K562 (cell line): Measurements from ENCODE around the gene SPRY4. TPM values are rescaled to one million over a fixed set of nuclear protein-coding genes. Genes with fewer than 3 reads are reported as not detected.

Experiments
- ATF2 ChIP-seq: sonication (generic); formaldehyde crosslinking; IDR thresholded peaks from 2 replicates; pipeline ENCODE4 v1.8.1; 2022; ENCODE audit warnings: missing genetic modification reagents
- CBFA2T2 ChIP-seq: fragments of 450-650 bp; conservative IDR thresholded peaks from 2 replicates; pipeline ENCODE4 v1.6.1; 2017; ENCODE audit warnings: mild to moderate bottlenecking
- CHD2 ChIP-seq: IDR thresholded peaks from 2 replicates; pipeline ENCODE4 v1.6.1; 2011; ENCODE audit warnings: low read depth, low read length
- GMEB1 ChIP-seq: fragments of 250-450 bp; sonication (Bioruptor Pico); IDR thresholded peaks from 2 replicates; pipeline ENCODE4 v1.4.0; 2020; ENCODE audit warnings: mild to moderate bottlenecking
- HDGF ChIP-seq: fragments of 450-650 bp; IDR thresholded peaks from 2 replicates; pipeline ENCODE4 v1.6.1; 2016
- HIVEP1 ChIP-seq: fragments of 250-450 bp; sonication (Bioruptor Pico); IDR thresholded peaks from 2 replicates; pipeline ENCODE4 v1.4.0; 2020; ENCODE audit warnings: mild to moderate bottlenecking
- HNRNPK ChIP-seq: fragments of 200-400 bp; formaldehyde crosslinking; IDR thresholded peaks from one replicate; pipeline ENCODE4 v1.6.1; 2018; ENCODE audit warnings: mild to moderate bottlenecking, low read depth, low read length; ENCODE audit not compliant: poor library complexity, severe bottlenecking
- ILF3 ChIP-seq: fragments of 450-650 bp; IDR thresholded peaks from 2 replicates; pipeline ENCODE4 v1.6.1; 2018; ENCODE audit warnings: antibody characterized with exemption, mild to moderate bottlenecking, moderate library complexity, borderline replicate concordance
- KDM2B ChIP-seq: fragments of 250-450 bp; sonication (Bioruptor Pico); IDR thresholded peaks from 2 replicates; pipeline ENCODE4 v1.8.0; 2021; ENCODE audit warnings: mild to moderate bottlenecking, moderate library complexity
- MCM3 ChIP-seq: fragments of 450-650 bp; IDR thresholded peaks from 2 replicates; pipeline ENCODE4 v1.6.1; 2016
- MTA2 ChIP-seq: fragments of 450-650 bp; IDR thresholded peaks from 2 replicates; pipeline ENCODE4 v1.6.1; 2016; ENCODE audit warnings: low read depth
- MXI1 ChIP-seq: IDR thresholded peaks from 2 replicates; pipeline ENCODE4 v1.6.1; 2011; ENCODE audit warnings: low read depth, mild to moderate bottlenecking, improper control_type of control experiment, low read length
- PHB2 ChIP-seq: fragments of 450-650 bp; IDR thresholded peaks from 2 replicates; pipeline ENCODE4 v1.6.1; 2017; ENCODE audit warnings: low read depth
- POU5F1 ChIP-seq: fragments of 150-350 bp; IDR thresholded peaks from 2 replicates; pipeline ENCODE4 v1.6.1; 2014; ENCODE audit warnings: borderline replicate concordance, low read length, low read depth, mild to moderate bottlenecking; ENCODE audit not compliant: partially characterized antibody
- RNF2 ChIP-seq: sonication (generic); IDR thresholded peaks from 2 replicates; pipeline ENCODE4 v1.6.1; 2016
- SMAD3 ChIP-seq: fragments of 450-650 bp; formaldehyde crosslinking; conservative IDR thresholded peaks from 2 replicates; pipeline ENCODE4 v1.4.0; 2020; ENCODE audit warnings: mild to moderate bottlenecking
- SMARCC2 ChIP-seq: fragments of 450-650 bp; IDR thresholded peaks from 2 replicates; pipeline ENCODE4 v1.6.1; 2017; ENCODE audit warnings: antibody characterized with exemption, moderate library complexity, mild to moderate bottlenecking, low read depth
- SOX6 ChIP-seq: fragments of 450-650 bp; IDR thresholded peaks from 2 replicates; pipeline ENCODE4 v1.6.1; 2014; ENCODE audit warnings: mild to moderate bottlenecking
- SREBF2 ChIP-seq: sonication (generic); formaldehyde crosslinking; IDR thresholded peaks from 2 replicates; pipeline ENCODE4 v1.4.0; 2020; ENCODE audit warnings: mild to moderate bottlenecking, missing genetic modification reagents
- TCF7 ChIP-seq: sonication (generic); IDR thresholded peaks from 2 replicates; pipeline ENCODE4 v1.6.1; 2016; ENCODE audit warnings: antibody characterized with exemption, borderline replicate concordance
- TOE1 ChIP-seq, 2 experiments: fragments of 450-650 bp in 1 of 2; sonication (generic) in 1 of 2; formaldehyde crosslinking in 1 of 2; IDR thresholded peaks; 2 replicates each; pipeline versions ENCODE4 v1.7.1 to v1.8.0; 2016 to 2022; ENCODE audit warnings: borderline replicate concordance in 2 of 2, mild to moderate bottlenecking in 2 of 2, antibody characterized with exemption in 1 of 2, inconsistent platforms in 1 of 2, low read depth in 1 of 2, missing genetic modification reagents in 1 of 2, moderate library complexity in 1 of 2
- ZFP91 ChIP-seq: sonication (generic); formaldehyde crosslinking; IDR thresholded peaks from 2 replicates; pipeline ENCODE4 v1.8.0; 2022; ENCODE audit warnings: mild to moderate bottlenecking, missing genetic modification reagents
- ZFX ChIP-seq: sonication (generic); formaldehyde crosslinking; IDR thresholded peaks from 2 replicates; pipeline ENCODE4 v1.8.0; 2022; ENCODE audit warnings: mild to moderate bottlenecking, missing genetic modification reagents, moderate library complexity
- ZNF134 ChIP-seq: fragments of 250-450 bp; sonication (Bioruptor Pico); conservative IDR thresholded peaks from 2 replicates; pipeline ENCODE4 v1.4.0; 2020
- ZNF140 ChIP-seq: fragments of 250-450 bp; sonication (Bioruptor Pico); IDR thresholded peaks from 2 replicates; pipeline ENCODE4 v1.8.0; 2021; ENCODE audit warnings: moderate library complexity, mild to moderate bottlenecking, inconsistent platforms
- ZNF311 ChIP-seq: fragments of 250-450 bp; sonication (Bioruptor Pico); IDR thresholded peaks from 2 replicates; pipeline ENCODE4 v1.4.0; 2020; ENCODE audit warnings: mild to moderate bottlenecking, moderate library complexity
- ZNF764 ChIP-seq: fragments of 250-450 bp; sonication (Bioruptor Pico); IDR thresholded peaks from 2 replicates; pipeline ENCODE4 v1.4.0; 2020; ENCODE audit warnings: low read depth, mild to moderate bottlenecking, moderate library complexity
- ZNF77 ChIP-seq: fragments of 250-450 bp; sonication (Bioruptor Pico); IDR thresholded peaks from 2 replicates; pipeline ENCODE4 v1.5.0; 2020
- polyA plus RNA-seq, 8 experiments: library from polyadenylated mRNA; depleted of rRNA in 4 of 8; stranded (reverse) in 5 of 8; unstranded in 3 of 8; fragments of >200 nt; fragmentation: Nextera tagmentation in 2 of 8; fragmentation: Illumina TruSeq in 1 of 8; extraction: Ambion mirVana in 2 of 8; extraction: Trizol in 1 of 8; gene quantifications; 2 replicates each; pipeline versions ENCODE4 v1.2.1 to v1.2.3, GENCODE V29; 2011 to 2014; ENCODE audit warnings: inconsistent platforms in 1 of 8, missing spikeins in 1 of 8
- total RNA-seq, 7 experiments: library from RNA; depleted of rRNA in 6 of 7; stranded (reverse); fragments of >200 nt in 6 of 7; fragmentation: Illumina TruSeq in 2 of 7; extraction: Trizol in 2 of 7; gene quantifications; 2 replicates each; pipeline versions ENCODE4 v1.2.1 to v1.2.3, GENCODE V29; 2011 to 2021; ENCODE audit warnings: low replicate concordance in 1 of 7

The SPRY4 gene
- total and polyA plus RNA-seq, 9 of the 15 experiments (the other 6 are each of a cell fraction or from before 2014, with no cell fraction given), result 2.6 to 24.2 (median 9.5) TPM

- no peak for TF ChIP-seq ZNF764
- TF ChIP-seq HDGF, result no peak
- TF ChIP-seq PHB2, result no peak
- no peak for TF ChIP-seq SMARCC2
- no peak for TF ChIP-seq POU5F1
- TF ChIP-seq ZFP91 (CRISPR knock-in tag), result no peak; the same call in 1 of the 2 replicates
- no peak for TF ChIP-seq KDM2B (CRISPR knock-in tag)
- no peak for TF ChIP-seq ZNF134 (CRISPR knock-in tag)
- no peak for TF ChIP-seq SREBF2 (CRISPR knock-in tag)
- no peak for TF ChIP-seq CBFA2T2
- no peak for TF ChIP-seq MCM3
- no peak for TF ChIP-seq ILF3
- no peak for TF ChIP-seq SMAD3 (CRISPR knock-in tag)
- TF ChIP-seq GMEB1, result no peak
- no peak for TF ChIP-seq TOE1 (IDR thresholded peaks at IDR 0.05; ENCODE audit: borderline replicate concordance)
- TF ChIP-seq TOE1 (CRISPR knock-in tag; IDR thresholded peaks at IDR 0.05; ENCODE audit: borderline replicate concordance, low read depth), result no peak
- TF ChIP-seq RNF2, result no peak
- no peak for TF ChIP-seq TCF7
- no peak for TF ChIP-seq ZNF311
- no peak for TF ChIP-seq SOX6
- TF ChIP-seq ZNF140, result no peak
- no peak for TF ChIP-seq MXI1
- no peak for TF ChIP-seq HNRNPK
- no peak for TF ChIP-seq MTA2
- TF ChIP-seq CHD2, result no peak
- TF ChIP-seq ATF2, result no peak
- no peak for TF ChIP-seq ZNF77 (CRISPR knock-in tag)
- TF ChIP-seq HIVEP1 (CRISPR knock-in tag), result no peak
- TF ChIP-seq ZFX (CRISPR knock-in tag), result peak; percentile 84
Measured at GRCh38 chr5:142324136-142324870, 518 bp downstream of the SPRY4 start (continued).
